ENCODE results near the gene MICU1. TPM values are rescaled to one million over a fixed set of nuclear protein-coding genes. Genes with fewer than 3 reads are reported as not detected.
A peak's percentile ranks its signal among the peaks of the same experiment; 100 is the strongest.
"Not testable (repeated sequence)": the region's sequence is repeated elsewhere in the genome, so short reads cannot be mapped to it uniquely, and the experiment has no call there.

MICU1 gene
- total RNA-seq, 2 donors from 2014 or later = 19.1 to 19.9 TPM

- no peaks in the 10 kb centered on the region for H3K9me3 ChIP-seq (ENCODE audit: control insufficient read depth, low read length, poor library complexity, severe bottlenecking)
- Mint-ChIP-seq H3K36me3 (ENCODE audit: low read depth) (peaks cover 4% of the 10 kb centered on the region), H3K4me3 (no peak overlapping the region), H3K27me3 (no peaks in the 10 kb centered on the region), H3K27ac (no peak overlapping the region), H3K4me1 (peaks cover 9% of the 10 kb centered on the region)
- ATAC-seq = no peak
- DNase-seq = no peak
These were observed 57.8 kb downstream of the MICU1 start for GRCh38 chr10:72567889-72568640.

- no peak overlapping the region for H3K27ac Mint-ChIP-seq
- no peaks in the 10 kb centered on the region for H3K27me3 Mint-ChIP-seq
- peaks cover 9% of the 10 kb centered on the region for H3K4me1 Mint-ChIP-seq
- DNase-seq (no peak), ATAC-seq (no peak)
- no peaks in the 10 kb centered on the region for H3K9me3 ChIP-seq (ENCODE audit: control insufficient read depth, low read length, poor library complexity, severe bottlenecking)
- H3K4me3 Mint-ChIP-seq = no peak overlapping the region
- peaks cover 4% of the 10 kb centered on the region for H3K36me3 Mint-ChIP-seq (ENCODE audit: low read depth)
These were observed 58.5 kb downstream of the MICU1 start for GRCh38 chr10:72567421-72567820.

GRCh38 chr10:72564596-72564995 is 61.3 kb downstream of the MICU1 start:
- H3K9me3 ChIP-seq (ENCODE audit: control insufficient read depth, low read length, poor library complexity, severe bottlenecking) = no peaks in the 10 kb centered on the region
- H3K27me3 Mint-ChIP-seq = no peaks in the 10 kb centered on the region
- H3K4me1 Mint-ChIP-seq = peaks cover 9% of the 10 kb centered on the region
- no peak for DNase-seq
- peak overlapping the region; percentile 66 for H3K27ac Mint-ChIP-seq
- no peak for ATAC-seq
- H3K36me3 Mint-ChIP-seq (ENCODE audit: low read depth) = peaks cover 12% of the 10 kb centered on the region
- no peak overlapping the region for H3K4me3 Mint-ChIP-seq

DNA sequence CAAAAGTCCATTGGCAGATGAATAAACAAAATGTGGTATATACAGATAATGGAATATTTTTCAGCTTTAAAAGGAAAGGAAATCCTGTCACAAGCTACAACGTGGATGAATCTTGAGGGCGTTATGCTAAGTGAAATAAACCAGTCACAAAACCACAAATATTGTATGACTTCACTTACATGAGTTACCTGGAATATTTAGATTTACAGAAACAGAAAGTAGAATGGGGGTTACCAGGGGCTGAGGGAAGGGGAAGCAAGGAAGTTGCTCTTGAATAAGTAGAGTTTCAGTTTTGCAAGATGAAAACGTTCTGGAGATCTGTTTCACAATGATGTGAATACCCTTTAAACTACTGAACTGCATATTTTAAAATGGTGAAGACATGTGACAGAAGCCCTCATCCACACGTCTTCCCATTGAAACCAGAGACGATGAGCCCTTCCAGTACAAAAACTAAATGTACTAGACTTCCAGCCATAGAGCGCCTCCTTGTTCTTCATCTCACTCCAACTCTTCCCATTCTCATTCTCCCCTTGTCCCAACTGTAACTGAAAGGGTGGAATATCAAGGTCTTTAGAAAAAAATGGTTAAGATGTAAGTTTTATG is 62.4 kb downstream of the MICU1 start:
- ATAC-seq = peak; percentile 30
- peak overlapping the region; percentile 45 for H3K4me3 Mint-ChIP-seq
- H3K27me3 Mint-ChIP-seq = no peaks in the 10 kb centered on the region
- H3K9me3 ChIP-seq (ENCODE audit: control insufficient read depth, low read length, poor library complexity, severe bottlenecking) = no peaks in the 10 kb centered on the region
- H3K36me3 Mint-ChIP-seq (ENCODE audit: low read depth) = peaks cover 14% of the 10 kb centered on the region
- H3K4me1 Mint-ChIP-seq = peaks cover 9% of the 10 kb centered on the region
- no peak for DNase-seq
- H3K27ac Mint-ChIP-seq = peak overlapping the region; percentile 66

DNA sequence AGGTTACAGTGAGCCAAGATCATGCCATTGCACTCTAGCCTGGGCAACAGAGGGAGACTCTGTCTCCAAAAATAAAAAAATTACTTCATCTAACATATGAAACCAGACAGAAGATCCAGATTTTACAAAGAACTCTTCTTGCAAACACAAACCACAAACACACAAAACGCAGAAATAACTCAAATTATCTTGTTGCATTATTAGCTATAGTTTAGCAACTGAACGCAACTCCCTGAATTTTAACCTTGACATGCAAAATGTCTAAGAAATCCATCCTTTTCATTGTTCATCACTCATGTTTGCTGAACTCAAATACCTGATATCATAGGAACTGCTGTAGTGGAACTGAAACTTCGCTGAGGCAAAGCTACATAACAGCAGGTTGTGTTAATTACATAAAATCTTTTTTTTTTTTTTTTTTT is 64.1 kb downstream of the MICU1 start:
- H3K9me3 ChIP-seq (ENCODE audit: control insufficient read depth, low read length, poor library complexity, severe bottlenecking) = no peaks in the 10 kb centered on the region
- ATAC-seq (no peak), DNase-seq (no peak)
- Mint-ChIP-seq H3K27me3 (no peaks in the 10 kb centered on the region), H3K4me3 (no peak overlapping the region), H3K4me1 (peaks cover 11% of the 10 kb centered on the region), H3K36me3 (ENCODE audit: low read depth) (peaks cover 17% of the 10 kb centered on the region), H3K27ac (no peak overlapping the region)

DNA sequence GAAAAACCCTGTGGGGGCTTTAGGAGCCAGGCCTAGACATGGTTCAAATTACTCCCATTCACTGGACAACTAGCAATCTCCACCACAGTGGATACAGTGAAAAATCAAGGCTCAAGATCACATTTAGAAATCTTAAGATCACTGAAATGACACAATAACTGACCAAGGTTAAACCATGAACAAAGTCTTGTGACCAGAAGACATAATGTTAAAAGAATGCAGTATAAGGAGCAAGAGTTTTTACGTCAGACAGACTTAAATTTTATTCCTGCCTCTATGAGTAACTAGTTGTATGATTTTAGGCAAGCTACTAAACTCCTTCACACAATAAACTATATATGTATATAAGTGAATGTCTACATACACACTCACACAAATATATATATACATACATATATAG is 68.5 kb downstream of the MICU1 start:
- no peak for ATAC-seq
- peaks cover 5% of the 10 kb centered on the region for H3K4me1 Mint-ChIP-seq
- no peaks in the 10 kb centered on the region for H3K9me3 ChIP-seq (ENCODE audit: control insufficient read depth, low read length, poor library complexity, severe bottlenecking)
- no peaks in the 10 kb centered on the region for H3K27me3 Mint-ChIP-seq
- H3K36me3 Mint-ChIP-seq (ENCODE audit: low read depth) = peaks cover 13% of the 10 kb centered on the region
- DNase-seq = no peak
- H3K27ac Mint-ChIP-seq = no peak overlapping the region
- H3K4me3 Mint-ChIP-seq = no peak overlapping the region

DNA sequence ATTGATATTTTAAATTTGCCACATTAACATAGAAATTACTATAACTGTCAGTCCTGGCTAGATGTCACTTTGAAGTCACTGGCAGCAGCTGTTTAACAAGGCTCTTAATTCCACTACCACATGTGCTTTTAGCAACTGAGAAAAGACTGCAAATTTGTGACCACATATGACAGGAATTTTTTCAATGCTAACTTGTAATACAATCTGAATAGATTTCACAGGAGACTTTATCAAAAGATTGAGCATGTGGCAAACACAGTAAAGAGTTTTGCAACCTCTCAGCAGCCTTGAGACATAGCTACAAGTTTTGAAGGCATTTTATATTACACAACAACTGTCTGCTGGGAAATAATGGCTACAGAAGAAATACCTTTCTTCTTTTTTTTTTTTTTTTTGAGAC is 73.0 kb downstream of the MICU1 start:
- H3K4me3 Mint-ChIP-seq = no peak overlapping the region
- no peak for ATAC-seq
- no peak for DNase-seq
- no peaks in the 10 kb centered on the region for H3K9me3 ChIP-seq (ENCODE audit: control insufficient read depth, low read length, poor library complexity, severe bottlenecking)
- no peaks in the 10 kb centered on the region for H3K4me1 Mint-ChIP-seq
- peaks cover 5% of the 10 kb centered on the region for H3K36me3 Mint-ChIP-seq (ENCODE audit: low read depth)
- no peak overlapping the region for H3K27ac Mint-ChIP-seq
- H3K27me3 Mint-ChIP-seq = no peaks in the 10 kb centered on the region

DNA sequence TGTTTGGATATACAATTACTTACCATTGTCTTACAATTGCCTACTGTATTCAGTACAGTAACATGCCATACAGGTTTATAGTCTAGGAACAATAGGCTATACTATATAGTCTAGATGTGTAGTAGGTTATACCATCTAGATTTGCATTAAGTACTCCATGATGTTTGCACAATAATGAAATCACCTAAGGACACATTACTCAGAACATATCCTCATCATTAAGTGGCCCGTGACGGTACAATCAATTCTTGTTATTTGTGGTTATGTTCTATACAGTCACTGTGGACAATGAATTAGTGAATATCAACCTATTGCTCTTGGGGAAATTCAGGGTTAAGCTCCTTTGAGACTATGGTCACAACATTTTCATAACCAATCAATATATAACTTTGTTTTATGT is 75.6 kb downstream of the MICU1 start:
- H3K9me3 ChIP-seq (ENCODE audit: control insufficient read depth, low read length, poor library complexity, severe bottlenecking) = no peaks in the 10 kb centered on the region
- Mint-ChIP-seq H3K27ac (no peak overlapping the region), H3K27me3 (no peaks in the 10 kb centered on the region), H3K36me3 (ENCODE audit: low read depth) (peaks cover 6% of the 10 kb centered on the region), H3K4me1 (no peaks in the 10 kb centered on the region), H3K4me3 (no peak overlapping the region)
- DNase-seq (no peak), ATAC-seq (no peak)

- Mint-ChIP-seq H3K27ac (no peak overlapping the region), H3K4me1 (no peaks in the 10 kb centered on the region), H3K36me3 (ENCODE audit: low read depth) (peaks cover 14% of the 10 kb centered on the region), H3K27me3 (no peaks in the 10 kb centered on the region), H3K4me3 (no peak overlapping the region)
- DNase-seq = no peak
- H3K9me3 ChIP-seq (ENCODE audit: control insufficient read depth, low read length, poor library complexity, severe bottlenecking) = no peaks in the 10 kb centered on the region
- ATAC-seq = no peak
These were observed 80.3 kb downstream of the MICU1 start for GRCh38 chr10:72545546-72545945.

GRCh38 chr10:72543855-72544254 is 82.0 kb downstream of the MICU1 start:
- H3K4me1 Mint-ChIP-seq; H3K27ac Mint-ChIP-seq; H3K4me3 Mint-ChIP-seq; ATAC-seq; H3K27me3 Mint-ChIP-seq; H3K9me3 ChIP-seq (ENCODE audit: control insufficient read depth, low read length, poor library complexity, severe bottlenecking); DNase-seq: not testable (repeated sequence)
- H3K36me3 Mint-ChIP-seq (ENCODE audit: low read depth) = peaks cover 14% of the 10 kb centered on the region

DNA sequence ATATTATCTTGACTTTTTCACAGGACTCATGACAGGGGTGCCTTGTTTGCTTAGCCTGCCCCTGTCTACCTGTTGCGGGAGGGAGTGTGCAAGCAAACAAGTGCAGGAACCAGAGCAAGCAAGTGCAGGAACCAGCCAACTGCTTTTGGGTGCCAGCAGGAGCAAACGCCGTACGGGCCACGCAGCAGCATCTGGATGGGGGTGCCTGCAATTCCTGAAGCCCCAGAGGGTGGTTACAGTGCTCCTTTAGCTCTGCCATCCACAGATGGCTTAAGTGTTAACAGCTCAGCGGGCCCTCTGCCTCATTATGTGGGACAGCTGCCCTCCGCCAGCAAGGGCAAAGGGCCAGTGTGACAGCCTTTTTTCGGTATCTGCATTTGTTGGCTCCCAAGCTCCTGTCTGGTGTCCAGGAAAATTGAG is 83.5 kb downstream of the MICU1 start:
- DNase-seq (no peak), ATAC-seq (no peak)
- Mint-ChIP-seq H3K4me3 (no peak overlapping the region), H3K4me1 (peaks cover 4% of the 10 kb centered on the region), H3K27ac (no peak overlapping the region), H3K36me3 (ENCODE audit: low read depth) (peaks cover 11% of the 10 kb centered on the region), H3K27me3 (no peaks in the 10 kb centered on the region)
- no peaks in the 10 kb centered on the region for H3K9me3 ChIP-seq (ENCODE audit: control insufficient read depth, low read length, poor library complexity, severe bottlenecking)

- no peaks in the 10 kb centered on the region for H3K27me3 Mint-ChIP-seq
- peaks cover 4% of the 10 kb centered on the region for H3K4me1 Mint-ChIP-seq
- no peaks in the 10 kb centered on the region for H3K9me3 ChIP-seq (ENCODE audit: control insufficient read depth, low read length, poor library complexity, severe bottlenecking)
- no peak overlapping the region for H3K4me3 Mint-ChIP-seq
- peaks cover 10% of the 10 kb centered on the region for H3K36me3 Mint-ChIP-seq (ENCODE audit: low read depth)
- ATAC-seq = no peak
- H3K27ac Mint-ChIP-seq = no peak overlapping the region
- no peak for DNase-seq
These were observed 84.5 kb downstream of the MICU1 start for GRCh38 chr10:72541337-72541736.

GRCh38 chr10:72540193-72540807 is 85.6 kb downstream of the MICU1 start:
- no peaks in the 10 kb centered on the region for H3K9me3 ChIP-seq (ENCODE audit: control insufficient read depth, low read length, poor library complexity, severe bottlenecking)
- Mint-ChIP-seq H3K27ac (no peak overlapping the region), H3K4me3 (no peak overlapping the region), H3K27me3 (no peaks in the 10 kb centered on the region), H3K4me1 (peaks cover 4% of the 10 kb centered on the region), H3K36me3 (ENCODE audit: low read depth) (peaks cover 8% of the 10 kb centered on the region)
- DNase-seq = no peak
- no peak for ATAC-seq

All from T-helper 17 cell (primary cell).